ENCODE measurements around the gene PHACTR3.

DNA sequence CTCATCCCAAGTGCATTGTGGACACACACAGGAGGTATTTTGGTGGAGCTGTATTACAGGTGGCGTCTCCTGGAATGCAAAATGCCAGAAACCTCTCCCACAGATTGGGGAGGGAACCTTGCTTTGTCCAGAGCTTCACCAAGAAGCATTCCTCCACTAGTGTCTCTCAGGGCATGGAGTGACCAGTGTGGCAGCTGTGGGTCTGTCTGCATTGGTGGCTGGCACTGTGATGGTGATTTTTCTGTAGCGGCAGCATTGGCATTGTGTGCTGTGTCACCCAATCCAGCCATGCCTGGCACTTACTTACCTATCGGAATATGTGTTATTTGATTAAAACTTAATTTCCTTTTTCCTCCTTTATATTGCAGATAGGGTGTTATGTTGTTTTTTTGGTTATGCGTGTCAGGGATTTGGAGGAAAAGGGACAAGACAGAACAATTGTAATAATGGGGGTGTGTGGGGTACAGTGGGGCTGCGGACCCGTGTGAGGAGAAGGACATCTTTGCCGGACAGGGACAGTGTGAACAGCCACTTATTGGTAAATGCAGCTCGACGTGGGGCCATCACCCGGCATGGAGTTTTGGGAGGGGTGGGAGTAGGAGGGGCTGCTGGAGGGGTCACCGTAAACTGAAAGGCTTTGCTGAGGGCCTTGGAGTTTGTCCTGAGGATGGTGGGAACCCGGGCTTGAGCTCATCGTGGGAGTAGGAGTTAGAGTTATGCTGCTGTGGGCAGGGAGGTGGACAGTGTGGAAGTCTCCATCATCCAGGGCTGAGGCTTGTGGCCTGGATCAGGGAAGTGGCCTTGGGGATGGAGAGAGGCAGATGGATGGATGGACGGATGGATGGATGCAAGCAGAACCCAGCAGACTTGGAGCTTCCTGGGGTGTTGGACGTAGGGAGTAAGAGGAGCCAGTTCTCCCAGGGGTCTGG is 224.0 kb downstream of the PHACTR3 start:
- TF ChIP-seq, protein P1, sequence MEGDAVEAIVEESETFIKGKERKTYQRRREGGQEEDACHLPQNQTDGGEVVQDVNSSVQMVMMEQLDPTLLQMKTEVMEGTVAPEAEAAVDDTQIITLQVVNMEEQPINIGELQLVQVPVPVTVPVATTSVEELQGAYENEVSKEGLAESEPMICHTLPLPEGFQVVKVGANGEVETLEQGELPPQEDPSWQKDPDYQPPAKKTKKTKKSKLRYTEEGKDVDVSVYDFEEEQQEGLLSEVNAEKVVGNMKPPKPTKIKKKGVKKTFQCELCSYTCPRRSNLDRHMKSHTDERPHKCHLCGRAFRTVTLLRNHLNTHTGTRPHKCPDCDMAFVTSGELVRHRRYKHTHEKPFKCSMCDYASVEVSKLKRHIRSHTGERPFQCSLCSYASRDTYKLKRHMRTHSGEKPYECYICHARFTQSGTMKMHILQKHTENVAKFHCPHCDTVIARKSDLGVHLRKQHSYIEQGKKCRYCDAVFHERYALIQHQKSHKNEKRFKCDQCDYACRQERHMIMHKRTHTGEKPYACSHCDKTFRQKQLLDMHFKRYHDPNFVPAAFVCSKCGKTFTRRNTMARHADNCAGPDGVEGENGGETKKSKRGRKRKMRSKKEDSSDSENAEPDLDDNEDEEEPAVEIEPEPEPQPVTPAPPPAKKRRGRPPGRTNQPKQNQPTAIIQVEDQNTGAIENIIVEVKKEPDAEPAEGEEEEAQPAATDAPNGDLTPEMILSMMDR (IDR thresholded peaks at IDR 0.05): no peak
- TF ChIP-seq POLR2A (IDR thresholded peaks at IDR 0.05): no peak

All from right lobe of liver (tissue), 4 donors.